Activated naive CD4-positive, alpha-beta T cell treated with Interleukin-2 at 50 U/mL for 16 hours (primary cell): ENCODE data around the gene RNF41.
"Not testable (repeated sequence)": the region's sequence is repeated elsewhere in the genome, so short reads cannot be mapped to it uniquely, and the experiment has no call there.

ENCODE experiments used
- DNase-seq: peaks from one replicate; pipeline ENCODE4 v3.0.0-alpha.2; 2020

The RNF41 gene

DNA sequence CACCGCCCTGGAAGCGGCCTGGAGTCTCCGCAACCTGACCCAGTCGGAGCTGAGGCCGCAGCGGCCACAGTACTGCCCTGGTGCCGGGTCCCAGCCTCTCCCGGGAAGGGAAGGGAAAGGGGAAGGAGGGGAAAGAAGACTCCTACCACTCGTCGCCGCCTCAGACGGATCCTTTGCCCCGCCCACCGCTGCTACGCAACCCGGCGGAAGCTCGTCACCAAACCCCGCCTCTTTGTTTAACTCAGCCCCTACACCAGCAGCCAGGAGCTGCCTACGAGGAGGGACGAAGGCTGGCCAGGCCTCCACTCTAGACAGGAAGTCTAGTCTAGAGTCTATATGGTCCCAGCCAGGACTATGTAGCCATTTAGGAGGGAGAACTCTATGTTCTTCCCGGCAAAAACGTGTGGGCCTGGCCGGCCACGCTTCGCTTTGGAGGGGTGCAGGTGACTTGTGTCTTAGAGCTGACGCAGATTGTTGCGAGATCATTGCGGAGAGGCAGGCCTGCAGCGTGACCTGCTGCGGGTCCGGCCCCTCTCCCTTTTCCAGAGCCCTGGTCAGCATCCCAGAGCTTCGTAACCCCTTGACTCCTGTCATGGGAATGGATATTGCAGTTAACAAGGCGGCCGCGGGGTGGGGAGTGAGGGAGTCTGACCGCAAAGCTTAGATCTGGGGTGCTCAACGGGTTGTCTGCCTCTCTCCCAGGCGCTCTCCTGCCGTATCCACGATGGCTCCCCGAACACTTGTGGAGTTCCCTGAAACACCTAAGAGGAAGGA lies at the start of gene RNF41:
Gene RNF41, minus strand, starts transcription at position 166 of the 774 bp plus-strand sequence. CDS start 7,875 bp downstream, outside the sequence.
- peak; percentile 93 for DNase-seq

DNA sequence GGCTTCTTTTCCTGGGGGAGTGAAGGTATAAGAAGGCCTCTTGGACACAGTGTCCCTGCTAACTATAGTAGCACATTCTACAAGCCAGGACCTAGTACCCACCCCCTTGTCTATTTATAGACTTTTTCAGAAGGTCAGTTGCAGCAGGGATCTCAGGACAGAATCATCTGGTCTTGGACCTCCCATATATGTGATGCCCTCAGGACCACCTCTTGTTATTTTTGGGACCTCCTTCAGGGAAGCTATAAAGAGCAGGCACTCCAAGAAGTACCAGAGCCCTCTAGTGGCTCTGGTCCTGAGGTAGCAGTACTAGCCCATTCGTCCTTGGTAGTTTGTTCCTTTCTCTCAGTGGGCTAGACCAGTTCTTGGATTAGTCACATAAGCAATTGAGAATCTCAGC lies 49.3 kb upstream of the RNF41 start:
- DNase-seq = no peak

DNA sequence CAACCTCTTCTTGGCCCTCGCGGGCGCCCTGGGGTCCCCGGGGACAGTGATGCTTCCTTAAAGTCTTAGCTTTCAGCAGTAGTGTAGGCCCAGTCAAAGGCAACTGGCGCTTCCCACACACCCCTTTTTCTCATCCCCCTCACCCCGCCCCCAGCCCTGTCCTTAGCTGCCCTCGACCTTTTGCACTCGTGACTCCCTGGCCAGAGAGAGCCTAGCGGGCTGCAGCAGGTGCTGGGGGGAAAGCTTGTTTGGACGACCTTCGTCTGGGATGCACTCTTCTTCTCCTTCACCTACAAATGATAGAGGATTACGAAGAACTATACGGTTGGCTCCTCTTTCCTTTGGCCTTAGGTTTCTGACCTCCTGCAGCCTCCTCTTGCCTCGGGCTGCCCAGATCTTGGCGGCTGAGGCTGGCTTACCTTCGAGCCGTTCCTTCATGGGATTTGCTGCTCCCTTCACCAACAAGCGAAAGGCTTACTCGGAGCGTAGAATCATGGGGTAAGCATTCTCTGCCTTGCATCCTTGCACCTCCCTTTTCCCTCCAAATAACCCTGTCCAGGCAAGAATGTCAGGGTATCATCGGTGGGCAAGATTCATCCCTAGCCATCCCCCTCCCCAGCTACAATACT lies 45.8 kb upstream of the RNF41 start:
- DNase-seq = no peak

DNA sequence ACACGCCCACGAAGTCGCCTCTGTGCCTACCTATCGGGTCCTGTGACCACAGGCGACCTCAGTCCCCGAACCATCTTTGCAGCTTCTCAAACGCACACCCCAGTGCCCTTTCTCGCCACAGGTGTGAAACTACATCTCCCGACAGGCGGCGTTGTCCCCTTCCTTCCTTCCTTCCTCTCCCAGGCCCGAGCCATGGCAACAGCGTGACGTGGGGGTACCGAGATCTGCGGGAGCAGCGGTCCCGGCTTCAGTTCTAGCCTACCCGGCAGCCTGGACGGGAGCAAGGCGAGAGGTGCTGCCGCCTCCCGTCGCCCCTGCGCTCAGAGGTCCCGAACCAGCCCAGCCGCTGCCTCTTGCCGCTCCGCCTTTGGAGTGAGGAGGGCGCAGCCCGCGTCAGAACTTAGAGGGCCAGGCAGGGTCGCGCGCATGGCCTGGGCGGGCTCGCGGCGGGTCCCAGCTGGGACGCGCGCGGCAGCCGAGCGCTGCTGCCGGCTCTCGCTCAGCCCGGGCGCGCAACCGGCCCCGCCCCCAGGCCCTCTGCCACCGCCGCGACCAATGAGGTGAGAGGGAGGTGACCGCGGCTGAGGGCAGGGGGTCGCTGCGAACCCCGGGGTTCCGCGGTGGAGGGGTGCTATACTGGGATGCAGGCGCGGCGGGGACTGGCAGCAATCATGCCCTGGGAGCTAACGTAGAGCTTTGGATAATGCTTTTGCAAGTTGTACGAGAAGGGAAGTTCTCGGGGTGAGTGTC lies 45.1 kb upstream of the RNF41 start, which contains the start of gene COQ10A:
Gene COQ10A, plus strand, starts transcription at position 250 of the 750 bp plus-strand sequence. Its CDS starts 177 bp downstream, at position 427.
- DNase-seq = peak; percentile 88

DNA sequence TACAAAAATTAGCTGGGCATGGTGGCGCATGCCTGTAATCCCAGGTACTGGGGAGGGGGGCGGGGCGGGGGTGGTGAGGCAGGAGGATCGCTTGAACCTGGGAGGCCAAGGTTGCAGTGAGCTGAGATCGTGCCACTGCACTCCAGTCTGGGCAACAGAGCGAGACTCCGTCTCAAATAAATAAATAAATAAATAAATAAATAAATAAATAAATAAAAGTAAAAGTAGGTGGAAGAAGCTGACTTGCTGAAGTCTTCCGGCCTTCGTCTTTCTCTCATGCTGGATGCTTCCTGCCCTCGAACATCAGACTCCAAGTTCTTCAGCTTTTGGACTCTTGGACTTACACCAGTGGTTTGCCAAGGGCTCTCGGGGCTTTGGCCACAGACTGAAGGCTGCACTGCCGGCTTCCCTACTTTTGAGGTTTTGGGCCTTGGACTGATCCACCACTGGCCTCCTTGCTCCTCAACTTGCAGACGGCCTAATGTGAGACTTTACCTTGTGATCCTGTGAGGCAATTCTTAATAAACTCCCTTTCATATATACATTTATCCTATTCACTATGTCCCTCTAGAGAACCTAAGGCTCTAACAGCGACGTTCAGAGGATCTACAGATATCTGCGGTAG lies 44.5 kb upstream of the RNF41 start:
- not testable (repeated sequence) for DNase-seq

DNA sequence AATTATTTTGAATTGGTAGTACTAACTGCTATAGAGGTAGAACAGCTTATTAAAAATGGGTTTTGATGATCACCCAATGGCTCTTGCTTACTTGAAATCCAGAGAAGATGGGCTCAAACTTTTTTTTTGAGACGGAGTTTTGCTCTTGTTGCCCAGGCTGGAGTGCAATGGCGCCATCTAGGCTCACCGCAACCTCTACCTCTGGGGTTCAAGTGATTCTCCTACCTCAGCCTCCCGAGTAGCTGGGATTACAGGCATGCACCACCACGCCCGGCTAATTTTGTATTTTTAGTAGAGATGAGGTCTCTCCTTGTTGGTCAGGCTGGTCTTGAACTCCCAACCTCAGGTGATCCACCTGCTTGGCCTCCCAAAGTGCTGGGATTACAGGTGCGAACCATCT lies 41.2 kb upstream of the RNF41 start:
- not testable (repeated sequence) for DNase-seq

DNA sequence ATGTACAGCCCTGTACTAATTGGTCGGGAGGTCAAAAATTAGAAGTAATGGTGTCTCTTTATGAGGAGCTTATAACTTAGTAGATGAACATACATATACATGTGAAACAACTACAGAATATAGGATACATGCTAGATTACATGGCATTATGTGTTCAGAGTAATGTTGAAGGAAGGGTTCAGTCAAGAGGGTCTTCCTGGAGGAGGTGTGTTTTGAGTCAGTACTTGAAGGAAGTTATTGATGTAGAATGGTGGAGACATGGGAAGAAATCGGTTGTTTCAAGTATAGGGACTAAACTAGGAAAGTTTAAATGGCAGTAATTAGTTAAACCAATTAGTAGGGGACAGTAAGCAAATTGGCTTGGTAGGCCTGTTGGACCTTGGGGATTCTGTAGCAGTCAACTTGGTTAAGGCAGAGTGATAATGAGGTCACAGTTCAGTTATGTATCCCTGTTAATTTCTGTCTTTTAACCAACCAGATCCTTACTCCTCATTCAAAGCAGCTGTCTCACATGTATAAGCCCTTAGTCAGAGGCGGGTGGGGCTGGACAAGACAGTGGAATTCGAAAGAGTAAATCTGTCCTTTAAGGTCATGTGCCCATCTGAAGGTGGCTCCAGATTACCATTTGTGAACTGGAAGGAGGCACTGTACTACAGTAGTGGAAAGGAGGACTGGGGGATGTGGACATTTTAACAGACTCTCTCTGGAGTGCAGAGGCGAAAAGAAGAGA lies 39.9 kb upstream of the RNF41 start:
- no peak for DNase-seq

DNA sequence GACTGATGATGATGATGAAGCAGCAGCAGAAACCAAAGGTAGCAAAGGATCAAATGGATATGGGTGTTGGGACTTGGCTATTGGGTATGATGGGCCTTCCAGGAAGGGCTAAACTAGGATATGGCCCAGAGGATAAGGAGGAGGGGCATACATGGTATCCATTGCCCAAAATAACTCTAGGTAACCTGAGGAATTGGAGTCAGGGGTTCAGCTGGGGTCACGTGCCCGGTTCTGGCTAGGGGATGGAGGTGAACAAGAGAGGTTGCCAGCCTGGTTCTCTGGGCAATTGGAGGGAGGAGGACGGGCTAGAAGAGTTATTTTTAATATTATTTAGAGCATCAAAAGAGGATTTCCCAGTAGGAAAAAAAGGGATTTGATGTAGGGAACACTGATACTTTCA lies 39.2 kb upstream of the RNF41 start:
- DNase-seq = no peak

DNA sequence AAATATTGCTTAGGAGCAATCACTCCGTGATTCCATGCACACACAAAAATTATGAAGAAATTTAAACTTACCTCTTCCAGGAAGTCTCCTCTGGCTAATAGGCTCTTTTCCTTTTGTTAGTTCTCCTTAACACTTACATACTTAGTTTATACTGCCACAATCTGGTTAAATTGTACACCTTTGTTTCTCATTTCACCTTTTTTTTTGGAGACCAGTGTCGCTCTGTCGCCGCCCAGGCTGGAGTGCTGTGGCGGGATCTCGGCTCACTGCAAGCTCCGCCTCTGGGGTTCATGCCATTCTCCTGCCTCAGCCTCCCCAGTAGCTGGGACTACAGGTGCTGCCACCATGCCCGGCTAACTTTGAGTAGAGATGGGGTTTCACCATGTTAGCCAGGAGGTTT lies 38.7 kb upstream of the RNF41 start:
- DNase-seq = no peak

DNA sequence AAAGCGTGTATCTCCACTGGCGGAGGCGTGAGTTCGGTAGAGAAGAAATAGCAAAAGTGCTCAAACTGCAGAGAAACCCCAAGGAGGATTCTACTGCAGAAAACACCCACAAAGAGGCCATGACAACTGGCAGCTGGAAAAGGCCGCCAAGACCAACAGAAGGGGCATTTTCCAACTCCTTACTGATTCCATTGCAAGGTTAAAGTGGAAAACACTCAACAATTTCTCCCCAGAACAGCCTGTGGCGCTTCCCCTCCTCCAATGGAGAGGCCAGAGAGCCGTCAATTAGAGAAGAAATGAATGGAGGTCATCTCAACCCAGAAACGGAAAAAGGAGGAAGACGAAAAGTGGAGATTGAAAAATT lies 37.1 kb upstream of the RNF41 start:
- DNase-seq = no peak

DNA sequence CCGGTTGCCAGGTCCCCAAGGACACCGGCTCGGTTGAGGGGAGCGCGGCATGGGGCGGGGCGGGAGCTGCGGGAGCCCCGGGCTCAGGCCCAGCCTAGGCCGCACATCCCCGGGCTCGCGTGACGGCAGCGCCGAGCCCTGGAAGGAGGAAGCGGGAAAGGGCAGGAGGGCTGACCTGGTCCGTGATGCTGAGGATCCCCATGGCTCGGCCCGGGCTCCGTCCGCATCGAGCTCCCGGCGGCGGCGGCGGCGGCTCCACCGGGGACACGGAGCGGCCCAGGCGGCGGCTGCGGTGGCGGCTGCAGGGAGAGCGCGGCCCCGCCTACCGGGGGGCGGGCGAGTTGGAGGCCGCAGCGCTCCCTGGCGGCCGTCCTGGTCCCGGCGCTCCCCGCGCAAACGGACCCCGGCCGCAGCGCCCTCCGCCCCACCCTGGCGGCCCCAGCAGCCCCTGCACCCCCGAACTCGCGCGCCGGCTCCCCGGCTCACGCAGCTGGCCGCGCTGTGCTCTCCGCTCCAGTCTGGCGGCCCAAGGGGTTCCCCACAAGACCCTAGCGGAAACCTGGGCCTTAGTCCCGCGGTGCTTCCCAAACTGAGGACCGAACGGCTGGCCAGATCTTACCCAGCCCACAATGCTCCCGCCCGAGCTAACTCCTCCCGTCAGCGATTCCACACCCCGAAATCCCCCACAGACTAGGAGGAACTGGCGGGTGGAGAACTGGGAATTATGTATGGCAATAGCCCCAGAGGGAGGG lies 36.5 kb upstream of the RNF41 start, which contains the start of gene ANKRD52:
Gene ANKRD52, minus strand, starts transcription at position 317 of the 752 bp plus-strand sequence. Its CDS starts 115 bp downstream, at position 202.
- peak; percentile 82 for DNase-seq

DNA sequence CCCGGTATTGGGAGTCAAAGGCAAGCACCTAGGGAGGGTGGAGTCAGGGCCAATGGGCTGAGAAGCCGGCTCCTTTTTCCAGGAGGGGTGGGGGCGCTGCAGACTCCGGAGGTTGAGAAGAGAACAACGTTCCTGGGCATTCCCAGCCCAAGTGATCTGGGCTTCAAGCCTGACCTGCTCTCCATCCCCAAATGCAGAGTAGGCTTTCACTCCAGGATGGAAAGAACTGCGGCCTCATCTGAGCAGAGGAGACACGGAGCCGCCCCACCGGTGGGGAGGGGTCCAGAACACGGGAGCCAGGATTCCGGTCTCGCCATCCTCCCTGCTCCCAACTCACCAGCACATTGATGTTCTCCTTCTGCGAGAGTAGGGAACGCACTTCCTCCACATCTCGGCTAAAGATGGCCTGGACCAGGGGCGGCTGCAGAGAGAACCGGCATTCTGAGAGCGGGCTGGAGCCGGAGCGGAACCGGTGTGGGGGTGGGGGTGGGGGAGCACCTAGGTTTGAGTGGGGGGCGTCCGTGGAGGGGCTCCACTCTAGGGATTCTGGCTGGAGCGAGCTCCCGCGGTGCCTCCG lies 35.9 kb upstream of the RNF41 start:
- DNase-seq = no peak

DNA sequence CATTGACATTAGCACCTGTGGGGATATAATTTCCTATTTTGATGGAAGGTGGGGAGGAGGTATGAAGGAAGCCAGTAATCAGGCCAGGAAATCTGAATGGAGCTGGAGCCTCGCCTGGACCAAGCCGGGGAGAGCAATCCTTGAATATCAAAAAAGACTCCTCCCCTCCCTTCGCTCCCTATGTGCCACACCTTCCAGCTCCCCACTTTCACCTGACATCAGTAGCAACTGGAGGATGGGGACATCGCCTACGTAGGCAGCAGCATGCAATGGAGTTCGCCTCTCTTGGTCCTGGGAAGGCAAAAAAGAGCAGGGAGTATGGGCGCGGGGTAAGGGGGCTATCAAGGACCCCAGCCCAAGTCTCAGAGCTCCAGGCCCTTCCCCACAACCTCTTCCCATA lies 35.3 kb upstream of the RNF41 start:
- no peak for DNase-seq

DNA sequence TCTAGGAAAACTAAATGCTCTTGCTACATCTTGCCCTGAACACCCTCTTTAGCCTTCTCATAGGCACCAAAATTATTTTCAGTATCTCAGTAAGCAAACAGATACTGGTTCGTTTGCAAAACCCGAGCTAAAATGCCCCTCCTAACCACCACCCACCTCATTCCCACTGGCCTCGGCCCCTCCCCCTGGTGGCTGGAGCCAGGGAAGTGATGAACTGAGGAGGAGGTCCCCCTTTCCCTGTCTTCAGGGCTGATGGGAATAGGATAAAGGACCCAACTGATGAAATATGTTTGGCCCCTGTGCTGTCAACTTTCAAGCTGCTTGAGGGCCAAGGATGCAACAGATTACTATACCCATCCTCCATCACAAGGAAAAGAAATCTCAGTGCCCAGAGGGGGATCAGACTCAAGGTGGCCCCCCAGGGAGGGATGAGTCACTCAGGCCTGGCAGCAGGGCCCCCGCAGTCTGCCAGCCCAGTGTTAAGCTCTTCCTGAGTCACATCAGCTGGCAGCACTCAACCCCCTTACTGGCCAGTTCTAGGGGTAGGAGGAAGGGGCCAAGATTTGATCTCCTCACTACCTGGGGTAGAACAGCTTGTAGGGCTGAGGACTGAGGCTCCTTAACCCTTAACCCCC lies 34.7 kb upstream of the RNF41 start:
- no peak for DNase-seq

DNA sequence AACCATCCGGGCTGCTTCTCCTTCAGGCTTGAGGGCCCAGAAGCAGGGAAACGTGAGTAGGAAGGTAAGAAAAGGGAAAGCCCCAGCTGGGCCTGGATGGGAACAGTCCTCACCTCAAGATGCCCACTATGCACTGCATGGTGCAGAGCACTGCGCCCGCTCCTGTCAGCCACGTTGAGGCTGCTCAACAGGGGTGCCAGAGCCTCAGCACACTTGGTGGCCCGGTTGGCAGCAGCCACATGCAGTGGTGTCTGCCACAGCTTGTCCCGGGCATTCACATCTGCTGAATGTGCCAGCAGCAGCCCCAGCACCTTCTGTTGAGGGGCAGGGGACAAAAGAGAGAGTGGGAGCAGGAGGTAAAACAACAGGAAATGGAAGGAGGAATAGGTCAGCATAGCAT lies 33.9 kb upstream of the RNF41 start:
- DNase-seq = no peak

DNA sequence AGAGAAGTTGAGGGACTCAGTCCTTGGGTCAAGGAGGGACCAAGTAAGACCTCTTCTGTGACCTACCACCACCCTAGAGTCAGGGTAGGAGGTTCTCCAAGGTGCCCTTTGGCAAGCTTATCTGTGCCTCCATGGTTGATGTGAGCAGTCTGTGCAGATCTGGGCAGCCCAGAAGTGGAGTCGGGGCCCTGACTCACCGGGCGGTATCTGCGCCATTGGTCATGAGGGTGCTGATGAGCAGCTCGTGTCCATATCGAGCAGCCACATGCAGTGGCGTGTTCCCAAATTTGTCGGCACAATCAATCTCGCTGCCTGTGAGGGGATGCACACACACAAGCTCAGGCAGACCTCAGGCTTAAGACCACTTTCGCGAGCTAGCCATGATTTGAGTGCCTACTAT lies 31.4 kb upstream of the RNF41 start:
- no peak for DNase-seq

DNA sequence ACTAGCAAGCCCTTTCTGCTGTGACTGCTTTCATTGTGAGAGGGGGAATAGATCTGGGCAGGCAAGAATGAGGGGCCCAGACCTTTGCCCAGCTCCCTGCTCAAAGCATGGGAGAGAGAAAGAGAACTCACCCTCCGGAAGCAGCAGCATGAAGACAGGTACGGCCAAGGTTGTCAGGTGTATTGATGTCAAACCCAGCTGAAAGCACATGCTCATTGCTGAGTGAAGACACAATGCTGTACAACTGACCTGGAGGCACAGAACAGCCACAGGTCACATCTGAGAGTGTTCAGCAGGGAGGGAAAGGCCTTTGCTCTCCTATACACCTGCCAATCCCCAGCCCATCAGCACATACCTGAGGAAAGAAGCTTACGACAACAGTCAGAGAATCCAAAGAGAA lies 30.9 kb upstream of the RNF41 start:
- DNase-seq = no peak

DNA sequence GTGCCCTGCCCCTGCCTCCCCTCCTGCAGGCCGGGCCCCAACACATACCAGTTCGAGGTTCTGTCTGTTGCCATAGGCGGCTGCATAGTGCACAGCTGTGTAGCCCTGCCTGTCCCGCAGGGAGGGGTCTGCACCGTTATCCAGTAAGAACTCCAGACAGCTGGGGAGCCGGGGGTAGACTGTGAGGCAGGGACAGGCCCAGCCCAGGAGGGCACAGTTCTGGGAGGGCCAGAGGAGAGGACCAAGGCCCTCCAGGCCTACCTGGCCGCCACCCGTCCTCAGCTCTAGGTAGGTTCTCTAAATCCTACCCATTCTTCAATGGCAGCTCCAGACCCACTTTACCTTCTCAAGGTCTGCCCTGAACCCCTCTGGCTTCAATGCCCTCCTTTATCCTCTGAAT lies 27.0 kb upstream of the RNF41 start:
- no peak for DNase-seq

DNA sequence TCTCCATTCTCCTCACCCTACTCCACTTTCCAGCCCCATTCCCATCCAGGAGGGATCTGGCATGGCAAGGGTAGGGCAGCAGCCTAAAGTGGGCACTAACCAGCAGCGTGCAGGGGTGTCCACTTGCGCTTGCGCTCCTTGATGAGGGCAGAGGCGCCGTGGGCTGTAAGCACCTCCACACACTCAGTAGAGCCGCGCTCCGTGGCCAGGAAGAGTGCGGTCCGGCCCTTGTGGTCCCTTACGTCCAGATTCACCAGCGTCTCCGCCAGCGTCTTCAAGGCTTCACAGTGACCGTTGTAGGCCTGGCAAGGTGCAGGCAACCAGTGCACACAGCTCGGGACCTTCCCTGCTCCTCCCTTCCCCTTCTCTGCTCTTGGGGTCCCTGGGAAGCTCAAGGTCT lies 26.2 kb upstream of the RNF41 start:
- DNase-seq = no peak

DNA sequence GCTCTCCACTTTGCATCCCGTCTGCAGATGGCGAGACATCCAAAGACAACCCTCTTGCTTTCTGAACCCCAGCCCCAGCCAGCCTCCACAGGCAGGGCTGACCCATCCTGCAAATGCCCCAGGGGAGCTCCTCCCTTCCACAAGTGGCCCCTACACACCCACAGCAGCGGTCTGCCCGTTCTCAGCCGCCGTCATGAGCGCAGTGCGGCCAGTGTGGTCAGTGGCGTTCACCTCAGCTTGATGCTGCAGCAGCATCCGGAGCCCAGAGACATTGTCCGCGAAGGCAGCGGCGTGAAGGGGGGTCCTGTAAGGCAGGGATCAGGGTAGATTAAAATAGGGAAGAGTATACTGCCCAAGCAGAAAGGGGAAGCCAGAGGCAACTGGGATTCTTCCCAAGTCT lies 22.8 kb upstream of the RNF41 start:
- DNase-seq = no peak

DNA sequence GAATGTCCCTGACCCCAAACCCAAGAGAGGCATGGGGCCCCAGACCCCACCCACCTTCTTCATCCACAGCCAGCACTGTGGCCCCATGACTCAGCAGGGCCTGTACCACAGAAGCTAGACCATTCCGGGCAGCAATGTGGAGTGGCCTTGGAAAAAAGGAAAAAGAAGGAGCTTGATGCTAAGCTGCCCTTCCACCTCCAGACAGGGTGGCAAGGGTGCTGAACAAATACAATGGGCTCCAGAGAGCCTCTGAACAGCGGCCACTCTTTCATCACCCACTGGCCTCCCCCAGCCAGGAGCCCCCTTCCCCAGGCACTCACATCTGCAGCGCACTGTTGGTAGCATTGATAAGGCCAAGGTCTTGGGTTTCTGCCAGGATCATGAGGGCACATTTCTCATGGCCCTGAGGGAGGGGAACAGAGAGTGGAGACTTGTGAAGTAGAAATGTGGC lies 22.0 kb upstream of the RNF41 start:
- DNase-seq = no peak
